ENCODE data around the gene MAMDC2.
"Not testable (repeated sequence)": the region's sequence is repeated elsewhere in the genome, so short reads cannot be mapped to it uniquely, and the experiment has no call there.

The MAMDC2 gene

DNA sequence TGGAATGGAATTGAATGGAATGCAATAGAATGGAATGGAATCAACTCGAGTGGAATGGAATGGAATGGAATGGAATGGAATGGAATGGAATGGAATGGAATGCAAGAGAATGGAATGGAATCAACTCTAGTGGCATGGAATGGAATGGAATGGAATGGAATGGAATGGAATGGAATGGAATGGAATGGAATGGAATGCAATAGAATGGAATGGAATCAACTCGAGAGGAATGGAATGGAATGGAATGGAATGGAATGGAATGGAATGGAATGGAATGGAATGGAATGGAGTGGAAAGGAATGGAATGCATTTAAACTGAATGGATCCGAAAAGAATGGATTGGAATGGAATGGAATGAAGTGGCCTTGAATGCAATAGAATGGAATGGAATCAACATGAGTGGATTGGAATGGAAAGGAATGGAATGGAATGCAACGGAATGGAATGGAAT is 5.5 kb upstream of the MAMDC2 start:
- not testable (repeated sequence) for DNase-seq

DNA sequence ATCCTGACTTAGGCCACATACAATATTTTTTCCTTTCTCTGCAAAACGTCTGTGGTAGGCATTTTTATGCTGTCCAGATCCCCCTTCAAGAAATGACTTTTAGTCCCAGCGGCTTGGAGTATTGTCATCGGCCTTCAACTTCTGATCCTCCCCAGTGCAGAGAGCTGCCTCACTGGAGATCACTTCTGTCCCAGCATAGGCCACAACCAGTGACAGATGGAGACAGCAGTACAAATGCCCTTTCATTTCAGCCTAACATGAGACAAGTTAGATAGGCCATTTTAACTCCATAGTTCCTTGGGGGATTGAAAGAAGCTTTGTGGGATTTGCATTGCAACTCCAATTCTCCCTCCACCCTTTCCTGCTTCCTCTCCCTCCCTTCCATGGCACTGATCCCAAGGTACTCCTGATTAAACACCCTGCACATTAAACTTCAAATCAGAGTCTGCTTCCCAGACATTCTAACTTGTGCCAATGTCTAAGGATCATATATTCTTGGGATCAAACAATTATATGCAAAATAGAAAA is 3.2 kb upstream of the MAMDC2 start:
- no peak for DNase-seq

DNA sequence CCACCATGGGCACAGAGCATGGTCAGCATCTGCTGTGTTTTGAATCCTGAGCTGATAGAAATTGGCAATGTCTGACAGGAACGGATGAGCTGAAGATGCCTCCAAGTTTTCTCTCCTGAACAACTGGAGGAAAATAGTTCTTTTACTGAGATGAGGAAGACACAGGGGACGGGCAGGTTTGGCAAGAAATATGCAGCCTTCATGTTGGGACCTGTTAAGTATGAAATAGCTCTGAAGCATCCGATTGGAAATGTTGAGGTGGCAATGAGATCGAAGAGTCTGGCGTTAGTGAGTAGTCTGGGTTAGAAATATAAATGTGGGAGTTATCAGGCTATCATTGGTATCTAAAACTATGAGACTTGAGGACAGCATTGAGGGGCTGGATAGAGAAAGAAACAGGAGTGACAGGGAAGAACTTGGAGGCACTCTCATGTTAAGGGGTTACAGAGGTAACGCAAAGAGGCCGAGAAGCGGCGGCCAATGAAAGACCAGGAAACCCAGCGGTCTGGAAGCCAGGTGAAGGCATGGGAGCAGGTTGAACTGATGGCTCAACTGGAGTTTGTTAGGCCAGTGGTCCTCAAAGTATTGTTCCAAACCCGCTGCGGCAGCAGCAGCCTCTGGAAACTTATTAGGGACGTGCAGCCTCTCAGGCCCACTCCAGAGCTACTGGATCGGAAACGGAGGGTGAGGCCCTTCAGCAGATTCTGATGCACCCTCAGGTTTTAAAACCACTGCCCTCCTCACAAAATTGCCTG is 1.0 kb upstream of the MAMDC2 start:
- DNase-seq: no peak

DNA sequence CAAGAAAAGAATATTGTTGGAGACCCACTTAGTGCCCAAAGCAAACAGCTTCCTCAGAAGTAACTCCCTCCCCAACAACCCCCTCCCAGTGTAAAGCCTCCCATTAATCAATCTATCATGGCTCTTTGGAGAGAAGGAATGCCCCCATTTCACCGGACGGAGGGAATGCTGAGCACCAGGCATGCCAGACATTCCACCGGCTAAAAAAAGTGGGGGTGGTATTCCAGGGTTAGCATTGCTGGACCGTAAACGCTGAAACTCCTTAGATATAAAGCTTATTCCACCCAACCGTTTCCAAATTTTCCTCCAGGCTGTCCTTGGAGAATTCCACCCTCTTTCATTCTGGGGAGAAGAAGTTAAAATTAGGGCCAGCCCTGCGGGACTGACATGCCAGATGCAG is 363 bp upstream of the MAMDC2 start:
- DNase-seq: no peak

DNA sequence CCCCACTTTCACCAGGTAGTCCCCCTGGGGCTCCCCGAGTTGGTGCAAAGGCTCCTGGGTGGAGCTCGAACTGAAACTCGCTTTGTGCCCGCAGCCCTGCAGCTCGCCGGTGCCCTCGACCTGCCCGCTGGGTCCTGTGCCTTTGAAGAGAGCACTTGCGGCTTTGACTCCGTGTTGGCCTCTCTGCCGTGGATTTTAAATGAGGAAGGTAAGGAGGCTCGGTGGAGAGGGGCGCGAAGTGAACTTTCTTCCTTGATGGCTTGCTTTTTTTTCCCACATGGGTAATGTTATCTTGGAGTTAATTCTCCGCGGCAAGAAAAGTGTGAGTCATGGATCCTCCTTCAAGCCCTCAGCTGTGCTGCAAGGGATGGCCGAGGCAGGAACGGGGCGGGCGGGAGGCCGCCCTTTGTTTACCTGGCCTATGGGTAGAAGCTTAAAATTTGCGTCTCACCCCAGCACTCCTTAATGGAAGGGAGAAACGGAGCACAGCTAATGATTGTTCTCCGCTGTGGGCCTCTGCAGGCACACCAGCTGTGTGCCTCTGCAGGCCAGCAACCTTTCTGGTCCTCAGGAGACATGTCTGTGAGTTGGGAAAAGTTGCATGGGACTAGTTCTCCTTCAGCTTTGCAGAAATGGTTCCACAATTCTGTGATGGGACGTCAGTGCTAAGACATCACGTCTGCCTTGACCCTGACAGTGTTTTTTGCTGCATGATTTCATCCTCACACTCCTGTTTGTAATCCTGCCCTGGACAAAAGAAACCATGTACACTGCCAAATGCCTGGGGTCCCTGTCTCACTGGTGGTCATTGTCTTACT is 1.1 kb downstream of the MAMDC2 start:
- no peak for DNase-seq

DNA sequence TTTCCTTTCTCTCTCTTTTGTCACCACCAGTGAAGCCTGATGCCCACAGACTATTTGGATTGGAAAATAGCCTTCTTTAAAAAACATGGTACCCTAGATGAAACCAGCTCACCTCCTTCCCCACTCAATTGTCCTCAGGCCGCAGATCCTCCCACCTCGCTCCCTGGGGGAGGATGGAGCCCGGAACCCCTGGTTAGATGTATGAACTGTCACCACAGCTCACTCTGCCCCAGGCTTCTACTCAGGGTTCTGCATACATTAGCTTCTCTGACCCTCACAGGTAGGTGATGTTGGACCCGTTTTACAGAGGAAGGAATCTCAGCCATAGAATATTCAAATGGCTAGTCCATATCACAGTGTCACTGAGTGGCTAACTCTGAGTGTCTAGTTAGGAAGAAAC is 1.8 kb downstream of the MAMDC2 start:
- DNase-seq: no peak

DNA sequence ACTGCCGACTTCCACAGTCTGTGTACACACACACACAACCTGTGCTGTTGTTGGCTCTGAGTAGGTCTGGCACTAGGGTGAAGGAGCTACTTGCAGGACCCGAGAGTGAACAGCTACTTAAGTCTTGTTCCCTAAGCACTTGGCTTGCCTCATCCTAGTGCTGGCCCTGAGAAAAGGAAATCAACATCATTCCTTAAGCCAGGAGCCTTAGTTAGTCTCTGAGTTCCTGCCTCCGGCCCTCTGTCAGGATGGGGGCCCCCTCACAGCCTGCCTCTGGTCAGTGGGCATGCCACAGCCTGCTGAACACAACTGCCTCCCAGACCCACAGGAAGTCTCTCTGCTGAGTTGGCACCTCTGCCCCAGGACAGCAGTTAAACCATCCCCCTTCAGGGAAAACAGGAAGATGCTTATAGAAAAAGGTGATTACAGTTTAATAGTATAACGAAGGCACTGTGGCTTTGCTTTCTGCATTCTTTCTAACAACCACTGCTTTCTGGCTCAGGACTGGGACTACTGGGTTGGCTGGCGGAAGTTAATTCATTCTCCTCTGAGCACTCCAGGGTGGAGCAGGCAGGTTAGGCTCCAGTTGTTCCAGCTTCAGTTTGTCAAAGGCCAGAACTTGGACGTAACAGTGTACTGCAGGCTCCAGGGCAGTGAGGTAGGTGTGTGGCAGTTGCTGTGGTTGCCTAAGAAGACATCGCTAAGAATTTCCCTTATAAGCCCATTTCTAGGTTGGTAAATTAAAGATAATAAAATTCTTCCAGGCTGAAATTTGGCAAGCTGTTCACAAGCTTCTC is 2.8 kb downstream of the MAMDC2 start:
- no peak for DNase-seq

DNA sequence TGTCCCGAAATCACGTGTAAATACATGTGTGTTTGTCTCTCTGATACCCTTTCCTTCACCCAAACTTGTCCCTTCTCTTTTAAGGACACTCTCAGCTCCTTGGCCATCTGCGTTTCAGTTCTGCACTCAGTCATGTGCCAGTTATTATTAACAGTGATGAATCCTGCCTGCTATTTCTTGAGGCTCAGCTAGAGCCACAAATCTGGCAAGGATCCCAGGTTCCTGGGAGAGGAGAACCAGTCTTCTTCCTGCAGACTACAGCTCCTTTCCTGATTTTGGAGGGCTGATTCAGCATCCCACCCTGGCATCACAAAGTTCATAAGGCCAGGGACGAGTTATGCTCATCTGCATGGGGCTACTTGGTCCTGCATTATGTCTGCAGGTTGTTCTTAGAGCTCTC is 5.6 kb downstream of the MAMDC2 start:
- DNase-seq: no peak

DNA sequence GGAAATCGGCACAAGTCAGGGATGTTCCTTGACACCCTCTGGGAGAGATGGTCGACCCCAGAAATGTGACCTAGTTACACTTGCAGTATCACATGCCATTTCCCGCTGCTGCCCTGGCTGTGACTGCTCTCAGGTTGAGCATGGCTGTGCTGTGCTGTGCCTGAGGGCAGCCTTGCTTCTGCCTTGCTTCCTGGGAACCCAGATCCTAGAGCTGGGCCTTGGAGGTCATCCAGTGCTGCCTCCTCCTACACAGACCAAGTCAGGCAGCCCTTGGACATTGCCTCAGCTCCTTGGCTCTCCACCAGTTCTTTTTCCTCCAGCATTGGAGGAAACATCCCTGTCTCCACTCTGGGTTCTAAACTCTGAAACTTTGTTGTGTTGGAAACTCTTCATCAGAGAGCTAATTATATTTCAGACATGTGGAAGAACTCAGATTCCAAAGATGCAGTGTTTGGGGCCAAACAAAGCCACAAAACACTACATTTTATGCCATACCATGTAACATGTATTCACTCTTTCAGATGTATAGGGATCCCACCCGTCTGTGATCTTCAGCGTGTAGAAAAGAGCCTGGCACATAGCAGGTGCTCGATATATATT is 6.1 kb downstream of the MAMDC2 start:
- DNase-seq: no peak

DNA sequence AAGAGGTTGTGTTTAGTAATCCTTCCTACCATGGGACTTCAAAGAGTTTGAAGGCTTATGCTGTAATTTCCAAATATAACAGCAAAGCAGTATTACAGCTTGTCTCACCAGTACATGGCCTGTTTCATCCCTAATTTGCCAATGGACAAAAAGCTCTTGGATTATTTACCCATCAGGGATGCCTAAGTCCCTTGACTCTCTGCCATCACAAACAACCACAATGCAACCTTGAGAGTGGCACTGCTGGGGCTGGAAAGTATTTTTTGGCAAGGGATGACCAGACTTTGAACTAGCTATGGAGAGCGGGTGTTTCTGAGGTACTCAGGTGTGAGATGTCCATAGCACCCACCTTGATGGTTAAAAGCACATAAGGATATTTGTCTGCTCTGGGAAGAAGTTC is 9.1 kb downstream of the MAMDC2 start:
- no peak for DNase-seq

DNA sequence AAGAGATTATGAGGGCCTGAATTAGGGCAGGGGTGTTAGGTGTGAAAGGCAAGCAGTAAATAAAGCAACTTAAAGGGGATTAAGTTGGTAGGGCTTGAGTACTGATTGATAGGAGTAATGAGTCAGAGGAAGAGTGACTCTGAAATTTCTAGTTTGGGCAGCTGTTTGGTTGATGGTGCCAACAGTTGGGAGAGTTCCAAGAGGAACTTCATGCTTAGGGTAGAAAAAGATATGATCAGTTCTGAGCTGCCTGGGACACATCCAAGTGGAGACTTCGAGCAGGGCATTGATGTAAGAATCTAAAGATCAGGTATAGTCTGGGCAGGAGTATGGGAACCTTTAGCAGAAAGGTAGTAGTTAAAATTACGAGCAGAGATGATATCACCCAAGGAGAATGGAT is 10.2 kb downstream of the MAMDC2 start:
- DNase-seq: no peak

DNA sequence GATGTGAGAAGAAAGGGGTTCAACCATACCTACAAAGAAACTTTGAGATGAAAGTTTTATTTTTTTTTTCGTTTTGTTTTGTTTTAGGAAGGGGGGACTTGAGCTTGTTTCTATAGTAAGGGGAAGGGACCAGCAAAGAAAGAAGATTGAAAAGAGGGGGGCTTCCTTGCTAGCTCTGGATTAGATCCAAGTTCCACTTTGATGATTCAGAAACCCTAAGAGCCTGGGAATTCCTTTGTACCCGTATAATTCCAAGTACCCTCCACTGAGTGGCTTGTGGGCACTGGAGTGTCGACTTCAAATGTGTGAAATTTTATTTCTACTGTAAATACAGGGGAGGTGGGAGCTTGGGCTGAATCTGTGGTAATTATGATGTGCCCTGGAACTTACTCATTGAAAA is 10.9 kb downstream of the MAMDC2 start:
- no peak for DNase-seq

DNA sequence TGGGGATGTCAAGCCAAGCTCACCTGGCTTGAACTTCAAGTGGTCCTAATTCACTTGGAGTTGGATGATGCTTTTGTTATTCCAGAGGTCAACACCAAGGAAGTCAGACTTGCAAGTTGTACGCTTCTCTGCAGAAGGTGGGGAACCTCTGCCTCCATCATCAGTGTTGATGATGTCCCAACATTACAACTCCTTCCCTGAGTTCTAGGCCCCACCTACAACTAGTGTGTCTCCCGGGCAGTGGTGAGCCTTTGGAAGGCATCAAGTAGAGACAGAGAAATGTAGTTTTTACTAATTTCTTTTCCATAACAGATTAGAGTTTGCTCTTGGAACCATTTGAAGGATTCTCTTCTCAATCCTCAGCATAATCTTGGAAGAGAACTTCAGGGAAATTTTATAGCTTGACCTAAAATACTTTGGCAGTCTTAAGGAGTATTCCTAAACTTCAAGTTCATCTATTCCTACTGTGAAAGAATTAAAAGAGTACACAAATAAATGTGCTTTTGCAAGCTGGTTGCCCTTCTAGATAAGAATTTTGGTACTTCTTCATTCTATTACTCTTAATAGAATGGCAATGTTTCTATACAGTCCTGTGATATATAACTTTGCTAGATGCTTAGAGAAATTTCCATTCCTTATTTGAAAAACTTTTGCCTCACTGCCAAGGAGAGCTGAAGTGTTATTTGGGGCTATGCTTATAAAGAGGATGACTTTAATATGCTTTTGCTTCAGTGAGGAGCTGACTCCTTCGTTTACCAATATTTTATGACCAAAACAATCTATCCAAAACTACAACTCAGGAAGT is 12.0 kb downstream of the MAMDC2 start:
- DNase-seq: no peak

DNA sequence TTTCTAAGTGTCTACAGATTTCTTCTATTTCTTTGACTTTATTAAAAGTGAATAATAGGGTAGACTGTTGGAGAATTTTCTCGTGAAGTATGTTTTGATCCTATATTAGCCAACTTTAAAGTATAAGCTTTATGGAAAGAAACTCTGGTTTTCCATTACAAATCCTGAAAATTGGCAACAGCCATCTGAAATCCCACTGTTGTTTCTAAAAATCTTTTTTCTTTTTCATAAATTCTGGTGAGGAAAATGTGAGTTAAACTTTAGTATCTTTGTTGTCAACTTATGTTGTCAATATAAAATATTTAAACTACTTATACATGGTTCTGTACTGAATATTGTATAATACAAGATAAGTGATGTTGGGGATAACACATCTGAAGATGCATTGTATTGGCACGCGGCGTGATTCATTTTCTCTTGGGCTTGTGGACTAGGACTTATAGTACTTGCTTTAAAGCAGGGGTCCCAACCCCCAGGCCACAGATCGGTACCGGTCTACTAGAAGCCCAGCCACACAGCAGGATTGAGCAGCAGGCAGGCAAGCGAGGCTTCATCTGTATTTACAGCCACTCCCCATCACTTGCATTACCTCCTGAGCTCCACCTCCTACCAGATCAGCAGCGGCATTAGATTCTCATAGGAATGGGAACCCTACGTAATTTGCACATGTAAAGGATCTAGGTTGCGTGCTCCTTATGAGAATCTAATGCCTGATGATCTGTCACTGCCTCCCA is 12.7 kb downstream of the MAMDC2 start:
- no peak for DNase-seq

DNA sequence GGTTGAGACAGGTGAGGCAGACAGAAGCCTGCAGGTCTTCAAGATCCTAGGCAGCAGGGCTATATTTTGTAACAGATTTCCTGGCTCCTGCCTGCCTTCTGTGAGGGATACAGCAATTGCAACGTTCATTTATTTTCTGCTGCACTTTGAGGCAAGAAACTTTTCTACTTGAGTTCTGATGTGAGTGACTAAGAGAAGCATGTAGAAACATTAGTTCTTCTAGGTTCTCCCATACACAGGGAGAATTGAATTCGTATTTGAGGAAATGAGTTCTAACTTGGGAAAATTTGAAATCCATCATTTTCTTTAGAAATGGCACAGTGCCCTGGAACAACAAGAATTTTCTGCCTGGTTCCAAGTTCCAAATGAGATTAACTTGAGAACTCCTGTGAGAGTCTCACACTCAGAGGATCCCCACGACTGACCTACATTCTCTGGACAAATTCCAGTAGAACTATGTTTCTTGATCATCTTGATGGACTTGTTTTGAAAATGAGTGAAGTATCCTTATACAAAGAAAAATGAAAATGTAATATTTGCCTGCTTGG is 15.0 kb downstream of the MAMDC2 start:
- DNase-seq: no peak

DNA sequence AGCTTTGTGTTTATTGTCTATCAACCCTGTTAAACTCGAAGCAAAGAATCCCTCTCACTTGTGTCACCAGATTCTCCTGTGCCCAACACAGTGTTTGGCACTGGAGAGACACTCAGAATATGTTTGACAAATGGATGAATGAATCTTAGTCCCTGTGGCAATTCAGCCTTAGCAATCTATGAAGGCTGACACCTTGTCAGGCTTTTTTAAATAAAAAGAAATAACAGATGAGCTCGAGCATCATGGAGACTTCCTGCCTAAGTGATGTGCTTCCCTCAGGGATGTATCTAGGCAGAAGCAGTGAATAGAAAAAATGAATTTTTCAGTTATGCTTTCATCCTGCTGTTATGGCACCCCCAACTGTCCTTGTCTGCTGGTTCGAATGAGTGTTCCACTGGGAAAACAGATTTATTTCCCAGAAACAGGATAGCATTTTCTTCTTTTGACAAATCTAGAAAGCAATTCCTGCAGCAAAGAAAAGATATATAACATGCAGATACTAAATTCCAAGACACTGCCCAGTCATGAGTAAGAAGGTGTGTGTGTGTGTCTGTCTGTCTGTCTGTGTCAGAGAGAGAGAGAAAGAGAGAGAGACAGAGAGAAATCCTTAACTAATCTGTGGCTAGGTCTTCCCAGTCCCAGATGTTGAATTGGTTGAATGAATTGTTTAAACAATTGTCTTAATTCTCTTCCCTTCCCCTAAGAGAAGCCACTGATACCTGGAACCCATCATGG is 16.7 kb downstream of the MAMDC2 start:
- DNase-seq: no peak

DNA sequence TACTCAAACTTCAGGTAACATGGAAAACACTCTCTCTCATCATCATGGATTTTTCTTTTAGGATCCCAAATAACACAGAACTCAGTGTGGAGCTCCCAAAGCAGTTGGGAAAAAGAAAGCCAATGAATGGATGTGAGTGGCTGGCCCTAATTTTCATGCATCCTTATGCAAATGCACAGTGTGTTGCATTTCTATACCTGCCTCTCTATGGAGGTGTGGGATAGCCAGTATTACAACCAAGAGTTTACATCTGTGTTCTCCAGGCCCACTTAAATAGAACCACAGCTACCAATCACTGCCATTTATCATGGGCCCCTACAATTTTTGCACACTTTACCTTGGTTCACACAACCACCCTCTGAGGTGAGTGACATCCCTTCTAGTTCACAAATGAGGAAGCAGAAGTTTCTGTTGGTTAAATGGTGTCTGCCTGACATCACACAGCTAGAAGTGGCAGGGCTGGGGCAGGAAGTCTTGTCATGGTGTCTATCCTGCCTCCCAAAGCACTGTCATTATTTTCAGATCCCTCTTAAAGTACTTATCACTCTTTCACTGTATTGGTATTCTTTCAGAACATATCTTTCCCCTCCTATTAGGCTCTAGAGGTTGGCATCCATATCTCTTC is 17.3 kb downstream of the MAMDC2 start:
- no peak for DNase-seq

DNA sequence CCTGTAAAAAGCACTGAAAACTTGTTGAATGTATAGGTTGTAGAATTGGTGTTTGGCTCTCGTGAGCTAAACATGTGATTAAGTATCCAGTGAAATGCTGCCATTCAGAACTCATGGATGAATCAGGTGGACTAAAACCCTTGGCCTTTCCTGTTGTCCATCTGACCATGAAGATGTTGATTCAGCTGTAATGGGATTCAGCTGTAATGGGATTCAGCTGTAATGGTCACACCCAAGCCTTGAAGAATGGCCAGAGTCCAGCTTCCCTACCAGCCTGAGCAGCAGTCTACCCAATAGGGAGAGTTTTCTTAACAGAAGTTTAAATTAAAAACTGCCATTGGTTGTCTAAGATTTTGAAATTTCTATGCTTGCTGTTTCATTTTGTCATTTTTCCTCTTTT is 18.1 kb downstream of the MAMDC2 start:
- no peak for DNase-seq

DNA sequence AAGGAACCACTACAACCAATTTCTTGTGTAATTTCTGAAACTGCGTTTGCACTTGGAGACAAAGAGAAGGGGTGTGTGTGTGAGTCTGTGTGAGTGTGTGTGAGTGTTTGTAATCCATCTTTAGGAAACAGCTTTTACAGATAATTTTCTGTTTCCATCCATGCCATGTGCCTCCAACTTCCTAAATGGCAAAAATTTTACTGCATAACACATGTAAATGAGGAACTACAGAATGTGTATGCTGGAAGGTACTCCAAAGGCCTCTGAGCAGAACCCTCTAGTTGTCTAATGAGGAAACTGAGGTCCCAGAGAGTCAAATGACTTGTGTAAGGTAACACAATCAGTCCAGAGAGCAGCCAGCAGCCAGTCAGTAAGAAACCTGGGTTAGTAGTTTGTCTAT is 20.8 kb downstream of the MAMDC2 start:
- no peak for DNase-seq

DNA sequence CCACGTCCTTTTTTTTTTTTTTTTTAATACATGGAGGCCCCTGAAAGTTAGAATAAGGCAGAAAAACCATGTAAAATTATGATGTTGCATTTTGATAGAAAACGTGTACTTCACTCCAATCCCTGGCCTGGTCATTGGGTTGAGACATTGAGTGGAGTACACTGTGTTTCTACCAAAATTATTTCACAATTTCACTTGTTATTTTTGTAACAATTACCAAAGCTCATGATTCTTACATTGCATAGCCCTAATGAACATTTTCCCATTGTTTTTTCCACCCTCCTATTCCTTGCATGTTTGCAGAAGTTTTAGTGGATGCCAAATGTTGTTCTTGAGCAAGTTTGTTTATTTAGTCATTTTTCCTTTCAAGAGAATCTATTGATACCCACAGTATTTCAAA is 21.9 kb downstream of the MAMDC2 start:
- no peak for DNase-seq

Data from NCI-H1930 (cell line).